Gastroesophageal sphincter (tissue), 3 donors: ENCODE data around the gene LRP1B.

ENCODE experiments used
- CTCF ChIP-seq, 4 experiments: fragments of 200-600 bp in 2 of 4; fragments of 450-650 bp in 2 of 4; sonication (generic) in 1 of 4; IDR thresholded peaks; one replicate each; pipeline ENCODE4 v1.5.1; 2017 to 2019; ENCODE audit warnings: antibody characterized with exemption in 4 of 4, mild to moderate bottlenecking in 2 of 4, moderate library complexity in 2 of 4
- EP300 ChIP-seq: sonication (generic); formaldehyde crosslinking; IDR thresholded peaks from one replicate; pipeline ENCODE4 v1.6.1; 2017; ENCODE audit warnings: antibody characterized with exemption, mild to moderate bottlenecking
- POLR2A ChIP-seq, 2 donors: fragments of 450-650 bp; IDR thresholded peaks; one replicate each; pipeline ENCODE4 v1.6.1; 2017; ENCODE audit warnings: antibody characterized with exemption in 2 of 2, mild to moderate bottlenecking in 2 of 2, moderate library complexity in 1 of 2
- POLR2AphosphoS5 ChIP-seq: sonication (generic); formaldehyde crosslinking; IDR thresholded peaks from one replicate; pipeline ENCODE4 v1.6.1; 2017; ENCODE audit warnings: antibody characterized with exemption

DNA sequence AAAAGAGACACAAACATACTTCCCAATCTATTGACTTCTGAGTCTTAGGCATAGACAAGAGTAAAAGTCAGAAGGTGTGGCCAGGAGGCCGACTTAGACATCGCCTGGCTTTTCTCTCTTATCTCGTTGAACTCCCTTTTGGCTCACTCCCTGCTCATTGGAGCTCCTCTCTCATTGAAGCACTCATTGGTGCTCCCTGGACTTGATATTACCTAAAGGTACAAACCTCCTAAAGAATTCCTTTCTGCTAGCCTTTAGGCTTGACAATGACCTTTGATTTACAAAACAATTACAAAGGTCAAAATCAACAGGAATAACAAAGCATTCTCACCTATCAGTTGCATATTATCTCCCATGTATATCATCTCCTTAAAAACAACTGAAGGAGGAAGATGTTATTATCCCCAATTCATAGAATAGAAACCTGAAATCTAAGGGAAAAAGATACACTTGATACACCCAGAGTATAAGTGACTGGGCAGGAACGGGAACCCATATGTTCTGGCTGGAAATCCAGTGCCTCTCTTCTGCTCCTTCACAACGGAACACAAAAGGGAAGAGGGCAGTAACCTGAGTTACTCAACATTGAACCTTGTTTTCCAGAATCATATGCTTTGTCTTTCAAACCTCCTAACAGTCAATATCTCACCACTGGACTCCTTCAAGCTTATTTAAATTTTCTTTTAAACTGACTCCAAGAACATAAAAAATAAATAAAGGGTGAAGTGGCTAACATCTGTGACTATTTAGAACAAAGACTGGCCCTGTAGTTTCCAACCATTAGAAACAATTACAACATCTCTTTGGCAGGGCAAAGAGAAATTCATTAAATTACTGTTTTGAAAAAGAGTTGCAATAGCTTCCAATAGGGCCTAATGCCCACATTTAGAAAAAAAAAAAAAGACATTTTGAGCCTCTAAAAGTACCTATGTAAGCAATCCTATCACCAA lies 1247.9 kb downstream of the LRP1B start:
- TF ChIP-seq CTCF (IDR thresholded peaks at IDR 0.05) = no peak
- no peak for TF ChIP-seq POLR2A (IDR thresholded peaks at IDR 0.05)
- no peak for TF ChIP-seq POLR2AphosphoS5
- TF ChIP-seq EP300 = no peak
